ENCODE results near the gene FMO1.
"Not testable (repeated sequence)": the region's sequence is repeated elsewhere in the genome, so short reads cannot be mapped to it uniquely, and the experiment has no call there.

Gene FMO1

DNA sequence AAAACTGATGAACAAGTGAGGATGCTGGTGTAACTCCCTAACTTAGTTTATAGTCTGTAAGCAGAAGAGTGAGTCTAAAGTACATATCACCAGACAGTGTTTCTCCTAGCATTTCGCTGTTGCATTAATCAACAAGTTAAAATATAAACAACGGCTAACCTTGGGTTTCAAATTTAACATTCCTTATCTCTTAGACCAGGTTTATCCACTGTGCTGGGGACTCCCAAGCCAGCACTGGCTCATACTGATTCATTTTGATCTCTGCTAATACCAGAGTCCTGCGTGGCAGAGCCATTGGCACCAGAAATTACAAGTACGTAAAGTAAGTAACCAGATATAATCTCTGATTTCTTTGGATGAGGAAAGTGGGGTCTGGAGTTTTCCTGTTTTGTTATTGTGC is at the start of gene FMO1:
Gene FMO1, plus strand, starts transcription at position 193 of the 400 bp plus-strand sequence. CDS start 9,594 bp downstream, outside the sequence.
- DNase-seq (ENCODE audit: low read depth in 2 of 2): no peak

DNA sequence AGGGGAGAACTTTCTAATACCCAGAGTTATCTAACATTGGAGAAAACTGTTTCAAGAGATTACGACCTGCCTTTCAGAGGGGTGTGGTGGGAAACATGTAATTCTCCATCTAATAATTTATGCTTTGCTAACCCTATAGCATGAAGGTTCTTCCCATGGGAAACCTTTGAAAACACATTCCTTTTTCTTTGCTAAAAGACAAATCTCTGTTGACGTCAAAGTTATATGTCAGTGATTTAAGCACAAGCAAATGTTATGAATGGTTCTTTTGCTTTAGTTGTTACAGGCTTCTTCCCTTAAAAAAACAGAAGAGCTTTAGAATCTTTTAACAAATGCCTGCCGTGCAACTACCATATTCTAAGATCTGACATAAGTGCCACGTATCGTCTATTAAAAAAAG is 44.0 kb upstream of the FMO1 start:
- DNase-seq (ENCODE audit: low read depth in 2 of 2): no peak

DNA sequence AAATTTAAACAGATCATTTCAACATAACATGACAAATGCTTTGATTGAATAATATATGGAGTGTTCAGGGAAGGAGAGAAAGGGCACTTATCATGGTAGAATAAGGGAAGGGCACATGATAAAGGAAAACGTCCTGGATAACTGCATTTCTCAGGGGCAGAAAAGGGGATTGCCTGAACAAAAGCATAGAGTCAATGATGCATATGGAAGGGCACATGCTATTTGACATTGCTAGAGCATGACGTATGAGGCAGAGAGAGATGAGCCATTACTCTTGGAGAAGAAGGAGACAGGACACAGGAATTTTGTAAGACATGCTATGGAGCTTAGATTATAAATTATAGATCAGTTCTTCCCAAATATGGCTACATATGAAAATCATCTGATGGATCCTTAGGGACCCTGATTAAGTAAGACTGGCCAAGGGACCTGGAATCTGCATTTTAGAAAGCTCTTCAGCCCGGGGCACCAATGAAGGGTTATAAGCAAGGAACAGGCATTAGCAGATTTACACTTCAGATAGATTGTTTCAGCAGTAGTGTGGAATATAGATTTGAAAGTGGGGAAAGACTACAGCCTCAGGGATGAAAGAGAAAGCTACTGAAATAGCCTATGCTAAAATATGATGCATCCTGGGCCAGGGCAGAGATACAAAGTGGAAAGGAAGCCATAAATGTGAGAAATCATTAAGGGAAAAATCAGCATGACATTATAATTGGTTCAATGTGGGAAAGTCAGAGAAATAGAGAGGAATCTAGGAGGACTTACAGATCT is 41.9 kb upstream of the FMO1 start:
- no peak for DNase-seq (ENCODE audit: low read depth in 2 of 2)

- no peak for DNase-seq (ENCODE audit: low read depth in 2 of 2)
Measured at GRCh38 chr1:171206978-171207355, 41.3 kb upstream of the FMO1 start.

DNA sequence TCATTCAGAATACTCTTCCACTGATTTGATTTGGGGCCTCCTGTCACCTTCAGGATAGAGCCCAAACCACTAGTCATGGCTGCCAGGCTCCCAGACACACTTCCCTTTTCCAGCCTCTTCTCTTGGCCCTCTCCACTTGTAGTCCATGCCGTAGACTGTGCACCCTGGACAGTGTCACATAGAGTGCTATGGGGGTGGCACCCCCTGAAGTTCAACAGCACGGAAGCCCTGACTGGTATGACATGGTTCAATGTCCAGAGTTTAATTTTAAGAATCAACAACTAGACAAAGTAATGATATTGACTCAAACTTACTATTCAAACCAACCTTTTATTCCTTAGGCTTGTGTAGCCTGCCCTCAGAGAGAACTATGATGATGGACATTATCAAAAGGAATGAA is 40.9 kb upstream of the FMO1 start:
- no peak for DNase-seq (ENCODE audit: low read depth in 2 of 2)

GRCh38 chr1:171210355-171210754 is 37.9 kb upstream of the FMO1 start:
- DNase-seq (ENCODE audit: low read depth in 2 of 2): no peak

- no peak for DNase-seq (ENCODE audit: low read depth in 2 of 2)
Measured at GRCh38 chr1:171212607-171213351, 35.5 kb upstream of the FMO1 start.

GRCh38 chr1:171213559-171214454 is 34.5 kb upstream of the FMO1 start:
- DNase-seq (ENCODE audit: low read depth in 2 of 2): no peak

DNA sequence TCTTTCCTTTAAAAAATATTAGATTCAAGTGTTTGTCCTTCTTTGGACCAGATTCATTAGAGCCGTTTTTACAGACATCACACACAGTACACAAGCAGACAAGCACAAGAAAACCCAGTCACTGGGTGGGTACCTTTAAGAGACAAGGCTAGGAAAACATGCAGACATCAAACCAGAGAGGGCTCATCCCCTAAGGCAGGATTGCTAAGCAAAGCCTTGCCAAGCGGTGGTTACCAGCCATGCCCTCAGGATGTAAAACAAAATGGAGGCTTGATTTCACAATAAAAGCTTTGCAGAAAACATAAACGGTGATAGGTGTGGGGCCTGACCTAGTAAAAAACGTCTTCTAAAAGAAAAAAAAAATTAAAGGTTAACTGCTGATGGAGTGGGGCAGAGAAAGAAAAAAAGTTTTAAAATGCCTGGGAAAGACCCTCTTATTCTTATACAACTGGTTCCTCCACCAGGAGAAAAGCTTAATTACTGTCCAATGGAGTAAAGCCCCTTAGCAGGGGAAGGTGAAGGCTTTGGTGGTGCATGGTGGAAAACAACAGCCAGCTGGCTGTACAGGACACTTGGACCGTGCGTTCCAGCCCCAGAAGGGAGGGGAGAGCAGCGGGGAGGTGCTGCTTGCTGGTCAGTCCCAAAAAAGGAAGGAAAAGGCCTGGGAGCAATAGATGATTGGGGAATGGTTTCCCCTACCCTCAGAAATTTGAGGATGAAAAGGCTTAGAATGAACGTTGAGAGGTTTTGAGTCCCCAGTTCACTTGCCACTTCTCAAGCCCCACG is 30.4 kb upstream of the FMO1 start:
- no peak for DNase-seq (ENCODE audit: low read depth in 2 of 2)

- DNase-seq (ENCODE audit: low read depth in 2 of 2): no peak
Measured at GRCh38 chr1:171218661-171219060, 29.6 kb upstream of the FMO1 start.

GRCh38 chr1:171219346-171220080 is 28.8 kb upstream of the FMO1 start:
- no peak for DNase-seq (ENCODE audit: low read depth in 2 of 2)

GRCh38 chr1:171220081-171220420 is 28.2 kb upstream of the FMO1 start:
- no peak for DNase-seq (ENCODE audit: low read depth in 2 of 2)

GRCh38 chr1:171220581-171221054 is 27.7 kb upstream of the FMO1 start:
- no peak for DNase-seq (ENCODE audit: low read depth in 2 of 2)

DNA sequence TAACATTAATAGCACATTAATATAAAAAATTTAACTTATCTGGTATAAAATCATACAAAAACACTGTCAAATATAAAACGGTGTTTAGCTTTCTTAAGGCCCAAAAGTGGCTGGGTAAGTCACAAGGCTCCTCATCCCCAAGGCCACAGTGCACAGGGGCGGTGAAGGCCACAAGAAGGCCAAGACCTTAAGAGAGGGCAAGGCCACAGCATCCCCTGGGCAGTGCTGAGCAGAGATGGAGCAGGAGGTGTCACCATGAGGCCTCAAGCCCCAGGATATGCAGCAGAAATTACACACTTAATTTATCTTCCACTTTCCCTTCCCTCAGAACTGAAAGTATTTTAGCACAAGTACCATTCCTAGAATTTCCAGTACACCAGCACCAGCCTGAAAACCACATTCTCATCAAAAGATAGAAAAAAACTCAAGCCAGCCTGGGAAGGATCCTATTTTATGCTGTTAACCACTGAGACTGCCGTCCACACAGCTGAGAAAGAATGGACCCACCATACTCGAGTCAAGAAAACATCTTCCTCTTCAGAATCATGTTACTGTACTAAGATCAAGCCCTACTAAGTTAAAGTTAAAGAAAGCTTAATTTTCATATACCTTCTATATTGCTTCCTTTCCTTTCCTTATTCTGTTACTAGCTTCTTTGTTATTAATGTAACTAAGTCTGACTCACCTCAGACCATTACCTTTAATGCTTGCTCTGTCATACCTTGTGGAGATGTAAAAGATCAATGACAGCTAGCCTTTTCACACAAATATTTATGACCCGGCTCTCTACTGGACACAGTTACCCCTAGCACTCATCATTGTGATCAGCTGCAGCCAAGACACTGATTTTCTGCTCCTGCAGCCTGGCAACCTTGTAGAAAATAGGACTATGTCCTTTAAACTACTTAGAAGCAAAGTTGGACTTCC is 26.4 kb upstream of the FMO1 start:
- DNase-seq (ENCODE audit: low read depth in 2 of 2): no peak

GRCh38 chr1:171222936-171223335 is 25.4 kb upstream of the FMO1 start:
- no peak for DNase-seq (ENCODE audit: low read depth in 2 of 2)

GRCh38 chr1:171224257-171224656 is 24.0 kb upstream of the FMO1 start:
- DNase-seq (ENCODE audit: low read depth in 2 of 2): not testable (repeated sequence)

DNA sequence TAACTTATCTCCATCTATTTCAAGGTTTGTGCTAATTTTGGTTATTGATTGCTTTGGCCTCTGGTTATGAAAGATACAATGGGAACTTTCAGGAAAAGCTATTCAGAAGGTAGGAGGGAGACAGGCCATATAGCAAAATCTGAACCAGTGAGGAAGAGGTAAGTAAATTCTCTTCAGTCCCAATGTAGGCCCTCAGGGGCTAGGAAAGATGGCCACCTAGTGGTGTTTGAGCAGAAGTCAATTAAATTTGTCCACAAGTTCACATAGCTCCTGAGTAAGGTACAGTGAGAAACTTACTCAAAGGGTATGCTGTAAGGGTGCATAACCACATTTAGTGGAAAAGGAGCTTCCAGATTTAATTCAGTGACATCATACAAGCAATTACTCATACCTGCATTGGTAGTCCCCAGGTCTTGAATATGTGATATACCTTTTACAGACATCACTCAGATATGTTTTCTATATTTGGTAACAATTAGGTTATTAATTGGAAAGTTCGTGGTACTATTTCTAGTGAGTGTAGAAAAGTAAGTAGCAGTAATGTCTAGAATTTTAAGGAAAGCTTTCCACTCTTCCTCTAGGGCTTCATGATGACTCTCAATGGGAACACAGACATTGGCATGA is 21.4 kb upstream of the FMO1 start:
- DNase-seq (ENCODE audit: low read depth in 2 of 2): no peak

- no peak for DNase-seq (ENCODE audit: low read depth in 2 of 2)
Measured at GRCh38 chr1:171231326-171231725, 17.0 kb upstream of the FMO1 start.

DNA sequence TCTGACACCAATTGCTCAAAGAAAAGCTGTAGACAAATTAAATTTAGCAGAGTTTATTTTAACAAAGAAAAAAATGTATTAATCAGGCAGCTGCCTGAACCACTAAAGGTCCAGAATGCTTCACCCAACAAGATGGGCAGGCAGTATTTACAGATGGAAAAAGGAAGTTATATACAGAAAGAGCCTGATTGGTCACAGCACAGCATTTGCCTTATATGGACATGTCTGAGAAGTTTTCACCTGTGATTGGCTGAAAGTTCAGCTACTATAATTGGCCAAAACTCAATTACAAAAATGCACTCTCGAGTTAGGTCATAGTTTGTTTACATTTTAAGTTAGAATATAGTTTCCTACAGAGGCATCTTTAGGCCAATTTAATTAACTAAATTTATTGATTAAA is 15.1 kb upstream of the FMO1 start:
- DNase-seq (ENCODE audit: low read depth in 2 of 2): no peak
